CD4-positive, alpha-beta T cell treated with Interleukin-4 for 4 hours (primary cell): ENCODE data around the gene LYSMD1.

Experiments
- DNase-seq: peaks from one replicate; pipeline ENCODE4 v3.0.0-alpha.2; 2020

LYSMD1 gene

DNA sequence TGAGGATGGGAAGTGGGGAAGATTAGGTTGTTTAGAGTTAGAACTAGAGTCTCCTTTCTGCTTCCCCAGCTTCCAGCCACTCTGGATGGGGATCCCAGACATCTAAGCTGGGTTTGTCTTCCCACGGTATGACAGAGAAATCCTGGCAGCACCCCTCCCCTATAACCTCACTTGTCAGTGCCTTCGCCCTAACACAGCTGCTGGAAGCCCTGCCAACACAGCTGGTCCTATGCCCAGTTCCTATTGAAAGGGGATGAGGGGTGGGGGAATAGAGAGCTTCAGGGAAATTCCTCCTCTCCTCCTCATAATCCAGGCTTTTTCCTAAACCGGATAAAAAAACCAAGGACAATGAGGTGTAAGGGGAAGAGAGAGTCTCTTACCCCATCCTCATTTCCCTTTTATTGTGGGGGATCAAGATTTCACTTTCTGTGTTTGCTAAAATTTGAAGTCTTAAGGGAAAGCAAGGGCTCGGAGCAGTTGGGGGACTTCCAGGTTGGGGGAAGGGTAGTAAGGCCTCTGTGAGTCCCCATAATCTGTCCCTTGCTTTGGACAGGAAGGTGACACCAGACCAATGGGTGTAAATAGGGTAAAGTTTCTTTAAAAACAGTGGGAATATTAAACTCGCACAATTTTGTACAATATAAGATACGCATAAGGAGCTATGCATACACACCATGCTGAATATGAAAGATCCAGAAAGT is 9.5 kb upstream of the LYSMD1 start:
- DNase-seq: no peak

DNA sequence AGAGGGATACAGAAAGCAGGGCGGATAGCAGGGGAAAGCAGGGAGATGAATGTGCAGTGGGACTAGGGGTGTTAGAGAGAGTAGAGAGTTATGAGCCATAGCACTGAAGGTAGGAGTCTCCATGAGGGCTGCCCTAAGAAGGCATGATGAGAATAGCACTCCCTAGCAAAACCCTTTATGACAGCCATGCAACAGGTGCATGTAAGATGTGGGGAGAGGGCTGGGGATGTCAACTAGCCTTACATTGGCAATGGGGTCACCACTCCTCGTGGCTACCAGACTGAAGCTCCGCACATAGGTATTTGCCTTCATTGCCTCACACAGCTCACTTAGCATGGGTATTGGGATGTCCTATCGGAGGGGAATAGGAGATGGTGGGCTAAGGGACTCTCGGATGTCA is 5.5 kb upstream of the LYSMD1 start:
- DNase-seq: no peak

DNA sequence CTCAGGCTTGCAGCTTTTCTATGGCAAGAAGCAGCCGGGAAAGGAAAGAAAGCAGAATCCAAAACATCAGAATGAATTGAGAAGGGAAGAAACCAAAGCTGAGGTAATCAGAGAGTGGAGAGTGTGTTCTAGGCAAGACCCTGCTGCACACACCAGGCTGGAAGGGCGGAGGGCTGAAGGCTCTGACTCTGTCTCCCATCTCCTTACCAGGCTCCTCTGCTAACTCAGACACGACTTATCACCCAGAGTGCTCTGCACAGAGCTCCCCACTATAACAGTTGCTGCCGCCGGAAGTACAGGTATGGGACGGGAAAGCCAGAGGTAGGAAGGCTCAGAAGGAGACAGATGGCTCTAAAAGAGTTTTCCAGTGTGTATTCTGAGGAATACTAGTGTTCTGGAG is 1.4 kb upstream of the LYSMD1 start:
- no peak for DNase-seq

DNA sequence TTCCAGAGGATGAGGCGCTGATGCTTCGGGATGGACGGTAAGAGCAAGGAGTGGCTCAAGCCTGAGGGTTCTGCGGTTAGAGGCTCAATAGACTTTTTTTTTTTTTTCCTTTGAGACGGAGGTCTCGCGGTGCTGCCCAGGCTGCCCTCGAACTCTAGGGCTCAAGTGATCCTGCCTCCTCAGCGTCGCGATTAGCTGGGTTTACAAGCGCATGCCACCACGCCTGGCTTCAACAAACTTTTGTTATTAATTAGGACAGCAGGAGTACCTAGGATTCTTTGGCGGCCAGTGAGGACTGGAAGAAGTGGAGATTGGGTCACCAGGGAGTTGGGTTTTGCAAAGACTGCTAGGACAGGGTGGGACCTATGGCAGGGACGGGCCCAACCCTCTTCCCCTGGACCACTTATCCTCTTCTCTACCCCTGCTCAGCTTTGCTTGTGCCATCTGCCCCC is 829 bp upstream of the LYSMD1 start:
- DNase-seq: no peak

DNA sequence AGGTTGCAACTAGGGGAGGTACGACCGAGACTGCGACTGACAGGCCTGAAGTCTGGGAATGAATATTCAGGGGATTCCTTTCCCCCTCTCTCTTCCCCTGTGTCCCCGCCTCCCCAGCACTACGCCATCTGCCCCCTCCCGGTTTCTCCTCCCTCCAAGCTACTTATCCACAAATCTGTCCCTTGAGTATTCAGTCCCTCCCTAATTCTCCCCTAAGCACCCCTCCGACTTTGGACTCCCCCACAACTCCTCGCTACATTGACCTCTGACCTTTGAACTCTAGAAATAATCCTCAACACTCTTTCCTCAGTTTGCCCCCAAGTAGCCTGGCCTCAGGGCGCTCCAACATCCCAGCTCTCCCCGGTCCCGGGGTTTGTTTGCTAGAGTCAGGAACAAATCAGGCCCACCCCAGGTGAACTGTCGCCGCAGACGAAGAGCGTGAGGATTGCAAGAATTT is 393 bp downstream of the LYSMD1 start:
- DNase-seq: no peak

DNA sequence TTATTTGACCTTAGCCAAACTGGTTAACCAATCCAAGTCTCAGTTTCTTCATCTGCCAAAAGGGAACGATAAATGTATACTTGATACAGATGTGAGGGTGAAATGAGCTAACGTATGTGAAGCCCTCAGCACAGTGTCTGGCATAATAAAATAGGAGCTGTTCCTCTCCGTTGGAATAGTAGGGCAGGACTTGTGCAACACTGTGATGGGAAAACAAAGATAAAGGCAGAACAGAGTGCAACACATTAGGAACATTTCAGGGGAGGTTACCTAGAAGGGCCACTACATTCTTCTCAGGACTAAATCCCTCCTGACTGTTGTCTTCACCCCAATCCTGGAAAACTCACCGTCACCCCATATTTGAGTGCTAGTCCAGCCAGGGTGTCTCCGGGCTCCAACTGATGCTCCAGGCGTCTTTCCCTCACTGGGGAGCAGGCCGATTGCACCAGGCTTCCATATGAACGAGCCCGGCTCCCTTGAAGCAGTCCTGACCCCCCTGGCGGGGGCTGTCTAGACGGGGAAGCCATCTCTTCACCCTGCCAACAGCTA is 896 bp downstream of the LYSMD1 start:
- DNase-seq: no peak

DNA sequence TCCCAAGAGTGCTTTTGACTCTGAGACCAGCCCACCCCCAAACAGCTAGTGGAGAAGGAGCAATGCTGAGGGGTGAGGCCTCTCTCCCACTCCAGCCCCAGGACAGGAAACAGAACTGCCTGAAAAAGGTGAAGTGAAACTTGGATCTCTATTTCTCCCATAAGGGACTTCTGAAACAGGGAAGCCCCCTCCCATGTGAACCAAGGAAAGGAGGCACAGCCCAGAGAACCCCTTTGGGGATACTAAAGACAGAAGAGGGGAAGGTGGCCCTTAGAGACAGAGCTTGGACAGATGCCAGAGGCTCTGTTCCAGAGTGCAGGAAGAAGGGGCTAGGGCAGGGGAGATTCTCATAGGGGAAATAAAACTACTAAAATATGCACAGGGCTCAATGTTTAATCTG is 6.3 kb downstream of the LYSMD1 start:
- no peak for DNase-seq

DNA sequence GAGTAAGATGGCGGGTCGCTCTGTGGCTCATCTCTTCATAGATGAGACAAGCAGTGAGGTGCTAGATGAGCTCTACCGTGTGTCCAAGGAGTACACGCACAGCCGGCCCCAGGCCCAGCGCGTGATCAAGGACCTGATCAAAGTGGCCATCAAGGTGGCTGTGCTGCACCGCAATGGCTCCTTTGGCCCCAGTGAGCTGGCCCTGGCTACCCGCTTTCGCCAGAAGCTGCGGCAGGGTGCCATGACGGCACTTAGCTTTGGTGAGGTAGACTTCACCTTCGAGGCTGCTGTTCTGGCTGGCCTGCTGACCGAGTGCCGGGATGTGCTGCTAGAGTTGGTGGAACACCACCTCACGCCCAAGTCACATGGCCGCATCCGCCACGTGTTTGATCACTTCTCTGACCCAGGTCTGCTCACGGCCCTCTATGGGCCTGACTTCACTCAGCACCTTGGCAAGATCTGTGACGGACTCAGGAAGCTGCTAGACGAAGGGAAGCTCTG is 6.9 kb downstream of the LYSMD1 start:
- DNase-seq: no peak

DNA sequence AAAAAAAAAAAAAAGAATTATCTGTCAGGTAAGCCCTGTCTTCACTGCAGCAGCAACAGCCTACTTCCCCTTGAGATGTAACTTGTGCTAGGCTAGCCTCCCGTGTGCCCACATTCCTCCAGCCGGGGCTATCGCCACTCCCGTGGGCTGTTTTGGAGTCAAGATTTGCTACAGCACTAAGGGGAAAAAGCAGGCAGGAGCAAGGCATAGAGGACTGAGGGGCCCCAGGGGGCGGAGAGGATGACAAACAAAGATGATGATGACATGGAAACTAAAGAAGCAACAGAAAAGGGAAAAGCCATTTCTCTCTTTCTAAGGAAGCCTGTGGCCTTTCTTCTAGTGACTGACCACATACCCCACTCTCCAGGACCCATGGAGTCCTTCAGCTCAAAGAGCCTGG is 7.4 kb downstream of the LYSMD1 start:
- peak; percentile 12 for DNase-seq

DNA sequence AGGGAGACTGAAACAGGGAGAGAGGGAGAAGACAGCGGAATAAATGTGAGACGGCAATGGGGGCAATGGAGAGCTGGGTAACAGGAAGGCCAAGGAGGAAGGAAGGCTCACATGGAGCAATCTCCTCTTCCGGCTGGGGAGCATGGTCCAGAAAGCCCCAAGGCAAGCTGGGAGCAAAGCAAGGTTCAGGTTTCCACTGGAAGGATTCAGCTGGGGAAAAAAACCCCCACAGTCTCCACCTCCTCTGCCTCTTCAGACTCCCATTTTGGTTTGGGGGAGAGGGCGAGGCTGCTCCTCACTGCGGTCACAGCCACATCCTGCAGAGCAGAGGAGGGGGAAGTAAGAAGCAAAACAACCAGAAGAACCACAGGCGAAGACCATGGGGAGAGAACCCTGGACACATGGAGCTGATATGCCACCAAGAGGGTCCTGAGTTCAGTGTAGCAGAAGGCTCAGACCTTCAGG is 8.6 kb downstream of the LYSMD1 start:
- DNase-seq: peak; percentile 67

DNA sequence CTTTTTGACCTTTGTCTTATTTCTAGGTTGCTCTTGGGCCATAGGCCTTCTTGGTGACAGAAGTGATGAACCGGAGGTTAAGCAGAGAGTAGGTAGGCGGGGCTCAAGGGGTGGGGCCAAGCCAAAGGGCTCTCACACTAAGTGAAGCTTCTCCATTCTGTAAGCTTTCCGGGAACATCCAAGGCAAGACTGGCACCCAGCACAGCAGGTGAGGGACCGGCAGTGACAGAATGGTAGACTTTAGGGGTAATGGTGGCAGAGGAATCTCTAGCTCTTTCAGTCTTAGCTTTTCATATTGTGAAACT is 9.2 kb downstream of the LYSMD1 start, which contains the start of gene TNFAIP8L2:
TSS of gene TNFAIP8L2 (plus strand) at position 135 of the 305 bp plus-strand sequence. CDS start 2,049 bp downstream, outside the sequence.
- DNase-seq: peak; percentile 76

DNA sequence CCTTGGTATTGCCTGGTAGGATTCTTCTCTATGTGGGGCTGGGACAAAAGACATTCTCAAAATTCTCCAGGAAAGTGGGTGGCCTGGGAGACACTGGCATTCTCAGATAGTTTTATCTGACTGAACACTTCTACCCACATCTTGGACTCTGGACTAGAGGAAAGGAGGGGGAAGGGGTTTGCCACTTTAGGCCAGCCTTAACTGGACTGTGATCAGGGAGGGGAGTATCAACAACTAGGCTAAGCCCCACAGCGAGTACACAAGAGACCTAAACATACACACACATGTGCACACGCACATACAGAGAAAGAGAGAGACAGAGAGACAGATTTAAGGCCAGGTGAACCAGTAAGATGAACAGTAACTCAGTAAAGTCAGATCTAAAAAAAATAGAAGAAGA is 18.0 kb downstream of the LYSMD1 start:
- no peak for DNase-seq

DNA sequence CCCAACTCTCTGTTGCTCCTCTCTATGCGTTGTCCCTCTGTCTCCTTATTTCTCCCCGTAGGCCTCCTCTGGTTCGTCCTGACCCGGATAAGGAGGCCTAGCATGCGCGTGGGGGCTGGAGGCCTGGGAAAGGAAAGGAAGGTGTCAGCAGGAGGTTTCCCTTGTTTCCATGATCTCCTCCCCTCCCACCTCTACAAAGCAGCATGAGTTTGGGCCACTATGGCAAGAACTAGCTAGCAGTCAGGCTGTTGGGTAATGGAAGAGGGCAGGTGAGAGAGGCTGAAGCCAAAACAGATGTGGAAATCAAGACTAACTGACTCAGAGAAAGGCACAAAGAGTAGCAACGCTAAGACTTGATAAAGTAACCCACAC is 18.6 kb downstream of the LYSMD1 start:
- no peak for DNase-seq

DNA sequence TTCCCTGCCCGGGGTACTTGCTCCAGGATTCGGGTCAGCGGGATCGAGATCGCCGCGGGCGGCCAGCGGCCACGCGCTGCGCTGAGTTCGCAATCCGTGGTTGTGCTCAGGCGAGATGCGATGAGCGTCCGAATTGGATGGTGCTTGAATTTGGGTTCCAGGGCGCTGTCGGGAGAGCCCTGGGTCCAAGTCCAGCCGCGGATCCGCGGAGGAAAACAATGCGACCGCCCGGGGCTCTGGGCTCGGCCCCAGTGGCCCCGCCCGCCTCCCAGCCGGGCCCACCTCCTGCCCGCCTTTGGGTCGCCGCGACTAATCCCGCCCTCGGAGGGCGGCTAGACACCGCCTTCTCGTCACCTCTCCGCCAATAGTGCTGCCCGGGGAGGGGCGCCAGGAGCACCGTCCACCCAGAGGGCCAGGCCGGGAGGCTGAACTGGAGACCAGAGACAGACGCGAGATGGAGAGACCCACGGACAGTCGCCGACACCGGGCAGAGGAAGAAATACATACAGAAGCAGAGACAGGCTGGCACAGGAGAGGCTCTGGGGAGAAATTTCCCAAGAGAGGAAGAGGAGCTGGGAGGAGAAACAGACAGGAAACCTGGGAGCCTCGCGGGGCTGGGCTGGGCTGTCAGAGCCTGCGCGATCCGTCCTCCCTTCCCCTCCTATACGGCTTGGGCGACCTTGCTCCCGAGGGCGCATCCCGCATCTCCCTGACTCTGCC is 19.1 kb downstream of the LYSMD1 start, which contains the start of gene SEMA6C:
TSS of gene SEMA6C (minus strand) at position 220 of the 720 bp plus-strand sequence. CDS start 4,010 bp downstream, outside the sequence.
- peak; percentile 79 for DNase-seq

DNA sequence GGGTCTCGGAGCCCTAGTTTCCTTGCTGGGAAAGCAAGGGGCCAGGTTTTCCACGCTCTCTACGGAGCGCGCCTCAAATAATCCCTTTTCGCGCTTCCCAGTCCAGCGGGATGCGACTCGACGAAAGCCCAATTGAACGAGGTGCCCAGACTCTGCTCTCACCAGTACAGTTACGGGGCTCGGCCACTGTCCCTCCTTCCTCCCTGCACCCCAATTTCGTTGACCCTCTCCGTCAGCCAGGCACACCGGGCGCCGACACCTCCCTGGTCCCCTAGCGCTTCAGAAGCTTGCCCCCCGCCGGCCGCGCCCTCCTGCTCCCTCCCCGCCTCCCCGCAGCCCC is 19.7 kb downstream of the LYSMD1 start:
- no peak for DNase-seq

DNA sequence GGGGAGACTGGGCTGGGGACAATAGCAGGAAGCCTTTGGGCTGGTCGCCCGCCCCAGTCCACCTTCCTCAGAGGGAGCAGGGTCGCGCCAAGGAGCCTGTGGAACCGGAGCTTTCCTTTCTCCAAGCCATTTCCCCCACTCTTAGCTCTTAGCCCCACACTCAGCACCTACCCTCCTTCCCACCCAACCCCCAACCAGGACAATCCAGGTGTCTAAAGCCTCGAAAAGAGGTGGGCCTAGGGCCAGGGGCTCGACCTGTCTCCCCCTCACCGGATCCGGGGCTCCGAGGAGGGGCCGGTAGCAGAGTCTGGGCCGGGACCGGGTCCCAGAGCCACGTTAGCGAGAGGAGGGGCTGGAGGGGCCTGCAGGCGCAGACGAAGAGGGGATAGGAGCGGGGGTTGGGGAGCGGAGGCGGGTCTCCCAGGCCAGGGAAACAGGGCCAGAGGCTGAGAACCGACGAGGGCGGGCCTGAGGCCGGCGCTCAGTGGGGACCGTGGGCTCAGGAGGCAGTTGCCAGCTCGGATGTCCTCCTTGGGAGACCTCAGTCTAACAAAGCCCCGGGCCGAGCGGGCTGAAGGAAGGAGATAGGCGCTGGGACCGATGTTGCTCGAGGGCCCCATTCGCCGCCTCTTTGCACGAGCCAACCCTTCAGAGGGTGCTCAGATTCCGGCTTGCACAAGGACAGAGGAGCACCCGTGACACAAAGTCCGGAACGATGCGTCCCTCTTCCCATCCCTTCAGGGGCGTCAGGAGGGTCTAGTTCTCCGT is 20.2 kb downstream of the LYSMD1 start:
- no peak for DNase-seq

DNA sequence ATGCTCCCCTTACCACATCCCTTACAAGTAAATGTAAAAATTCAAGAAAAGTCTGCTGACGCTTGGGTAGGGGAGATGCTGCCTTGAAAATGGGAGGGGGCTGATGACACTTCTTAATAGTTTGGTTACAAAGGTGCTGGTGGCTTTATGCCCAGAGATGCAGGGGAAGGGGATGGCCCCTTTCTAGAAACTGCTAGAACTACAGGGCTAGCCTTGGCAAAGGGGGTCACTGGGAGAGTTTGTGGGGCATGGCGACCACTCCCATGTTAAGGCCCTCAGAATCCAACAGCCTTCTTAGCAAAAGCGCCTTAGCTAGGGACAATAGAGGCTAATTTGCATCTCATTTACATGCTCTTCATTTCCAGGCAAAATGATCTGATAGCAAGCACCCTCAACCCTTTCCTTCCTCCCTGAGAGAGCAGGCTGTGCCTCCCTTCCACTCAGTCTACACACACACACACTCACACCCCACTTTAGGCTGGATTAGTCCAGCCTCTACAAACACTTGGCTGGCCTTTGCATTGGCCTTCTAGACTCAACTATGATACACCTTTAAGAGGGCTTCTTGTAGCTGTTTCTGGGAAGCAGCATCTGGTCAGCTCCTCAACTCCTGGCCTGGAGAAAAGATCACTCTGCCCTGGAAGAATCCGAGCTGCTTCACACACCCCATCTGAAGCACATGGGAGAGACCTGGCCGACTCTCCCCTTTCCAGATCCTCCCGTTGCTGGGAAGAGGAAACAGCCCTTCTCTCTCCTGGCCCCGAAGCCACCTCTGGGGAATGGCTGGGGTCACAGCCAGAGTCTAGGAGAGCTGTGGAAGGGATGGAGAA is 21.0 kb downstream of the LYSMD1 start:
- DNase-seq: no peak

DNA sequence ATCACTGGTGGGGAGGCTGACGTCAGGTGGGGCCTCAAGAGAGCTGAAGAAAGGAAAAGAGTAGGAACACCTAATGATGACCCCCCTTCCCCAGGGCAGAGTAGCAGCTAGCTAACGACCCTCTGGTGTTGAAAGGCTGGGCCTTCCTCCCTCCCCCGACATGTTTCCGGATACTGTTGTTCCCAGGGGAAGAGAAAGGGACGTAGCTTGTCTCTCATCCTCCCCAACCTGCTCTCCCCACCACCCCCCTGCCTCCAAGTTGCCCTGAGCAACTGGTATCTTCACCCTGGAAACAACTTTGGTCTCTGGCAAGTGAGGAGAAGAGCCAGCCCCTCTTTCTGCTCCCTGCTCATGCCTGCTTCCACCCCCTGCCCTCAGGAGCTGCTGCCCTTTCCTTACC is 21.7 kb downstream of the LYSMD1 start:
- no peak for DNase-seq

DNA sequence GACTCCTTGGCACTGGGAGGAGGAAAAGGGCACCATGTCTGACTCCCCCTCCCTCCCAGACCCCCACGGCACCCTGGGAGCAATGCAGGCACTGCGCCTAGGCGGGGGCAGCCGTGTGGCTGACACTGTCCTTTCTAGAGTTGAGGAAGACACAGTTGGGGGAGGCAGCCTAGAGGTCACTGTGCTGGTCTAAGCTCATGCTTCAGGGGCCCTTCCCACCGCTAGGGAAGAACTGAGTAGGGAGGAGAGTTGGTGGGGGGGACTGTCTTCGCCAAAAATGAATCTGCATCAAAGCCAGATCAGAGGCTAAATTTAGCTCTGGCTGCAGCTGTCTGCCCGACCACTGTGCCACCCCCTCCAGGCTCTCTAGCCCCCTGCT is 22.7 kb downstream of the LYSMD1 start:
- no peak for DNase-seq

DNA sequence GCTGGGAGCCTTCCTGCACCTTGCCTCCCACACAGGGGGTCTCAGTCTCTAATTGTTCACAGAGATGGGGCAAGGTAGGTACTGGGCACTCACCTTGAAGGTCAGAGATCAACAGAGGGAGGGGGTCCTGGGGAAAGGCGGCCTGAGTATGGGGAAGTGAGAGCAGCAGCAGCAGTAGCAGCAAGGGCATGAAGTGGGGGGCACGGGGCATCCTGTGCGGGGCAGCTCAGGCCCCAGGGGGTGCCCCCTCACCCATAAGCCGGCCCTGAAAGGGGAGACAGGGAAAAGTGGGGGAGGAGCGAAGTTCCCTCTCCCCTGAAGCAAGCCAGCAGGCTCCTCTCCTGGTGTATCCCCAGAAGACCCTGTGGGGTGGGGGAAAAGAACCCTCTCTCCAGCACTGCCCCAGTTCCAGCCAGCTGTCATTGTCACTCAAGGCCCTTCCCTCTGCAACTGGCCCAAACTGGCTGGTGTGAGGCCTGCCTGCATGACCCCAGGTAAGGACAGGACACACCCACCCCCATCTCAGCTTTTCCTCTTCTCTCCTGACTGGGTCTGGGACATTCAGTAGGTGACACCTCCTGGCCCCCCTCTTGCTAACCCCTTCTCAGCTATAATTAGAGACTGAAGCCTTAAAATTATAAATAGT is 23.2 kb downstream of the LYSMD1 start:
- DNase-seq: no peak

DNA sequence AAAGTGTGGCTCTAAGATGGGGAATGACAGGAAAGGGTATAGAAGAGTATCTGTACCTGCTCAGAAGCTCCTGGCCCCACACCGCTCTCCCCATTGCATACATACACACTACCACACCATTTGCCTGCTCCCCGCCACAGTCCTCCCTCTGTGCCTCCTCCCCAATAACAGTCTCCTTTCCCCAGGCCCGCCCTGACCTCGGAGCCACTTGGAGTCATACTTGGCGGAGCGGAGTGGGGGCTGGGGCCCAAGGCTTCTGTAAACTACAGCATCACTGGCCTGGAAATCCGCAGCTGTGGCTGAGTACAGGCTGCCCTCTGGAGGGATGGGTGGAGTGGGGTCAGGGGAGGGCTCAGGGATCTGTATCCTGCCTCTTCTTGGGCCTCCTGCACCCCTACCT is 27.9 kb downstream of the LYSMD1 start:
- no peak for DNase-seq
